ENCODE results near the gene YOD1. TPM values are rescaled to one million over a fixed set of nuclear protein-coding genes. Genes with fewer than 3 reads are reported as not detected.
A peak's percentile ranks its signal among the peaks of the same experiment; 100 is the strongest.

Gene YOD1
- total and polyA plus RNA-seq, 2 of the 4 experiments (the other 2 are of a cell fraction): 1.8 to 5.4 TPM

DNA sequence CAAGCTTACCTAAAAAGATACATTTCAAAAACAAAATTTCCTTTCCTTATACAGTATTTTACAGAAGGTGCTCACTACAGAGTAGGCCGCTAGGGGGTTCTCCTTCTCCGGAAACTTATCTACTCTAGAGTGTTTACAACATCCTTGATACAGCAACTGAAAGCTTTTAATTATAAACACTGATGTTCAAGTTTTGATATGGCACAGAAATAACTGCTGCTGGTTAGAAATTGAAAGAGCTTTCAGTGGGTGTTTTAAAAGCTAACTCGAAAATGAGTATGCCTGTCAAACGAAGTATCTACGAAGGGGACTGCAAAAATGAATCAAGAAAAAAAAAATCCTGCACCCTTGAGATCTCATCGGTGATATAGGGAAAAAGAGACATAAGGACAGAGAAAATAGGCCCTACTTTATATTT is 1.0 kb downstream of the YOD1 start:
- ChIA-PET POLR2A (ENCODE audit: unreplicated experiment) (no interaction called here), CTCF (interaction anchor here (0.8 to 1.2 kb wide), 5 partner anchors 17 to 355 kb away, joined by 3 to 5 read pairs (median 4); partner anchors contain the start of gene C1orf116)
- in situ Hi-C loops (cut with MboI; ENCODE audit: low sequenced_read_pairs): no loop called here

More for the DNA sequence above, 1.0 kb downstream of the YOD1 start:
- Histone ChIP-seq H3K4me1 (ENCODE audit: control insufficient read depth, insufficient read depth, low read length) (peaks cover 4% of the 10 kb centered on the region; the same call in 1 of the 2 replicates), H2BK120ac (ENCODE audit: low read depth, low read length) (no peak overlapping the region), H2AFZ (replicated peaks; ENCODE audit: low read length, poor library complexity) (no peak overlapping the region), H4K20me1 (ENCODE audit: insufficient read depth, low read length) (peaks cover 10% of the 10 kb centered on the region; the same call in 1 of the 2 replicates), H3K4me3 (ENCODE audit: insufficient read depth, low read depth, low read length) (peak overlapping the region; percentile 97), H3K4ac (ENCODE audit: low read depth, low read length) (no peak overlapping the region), H2BK5ac (ENCODE audit: low read depth, low read length, poor library complexity, severe bottlenecking) (peak overlapping the region; percentile 63), H3K79me1 (ENCODE audit: low read depth in 1 of 2, low read length in 2 of 2) (peaks cover 13 to 34% of the 10 kb centered on the region in 2 experiments), H3K27me3 (ENCODE audit: control insufficient read depth, insufficient read depth, low read length) (peaks cover 4% of the 10 kb centered on the region; the same call in 1 of the 2 replicates), H2AK5ac (ENCODE audit: low read depth, low read length) (no peak overlapping the region), H3K4me2 (ENCODE audit: low read depth, low read length) (peak overlapping the region; percentile 95), H4K8ac (ENCODE audit: low read depth in 2 of 2, low read length in 2 of 2) (peak overlapping the region in 1 of 2 experiments; percentile 82; a peak in 2 of 4 replicates), H3K9me3 (ENCODE audit: control insufficient read depth, insufficient read depth, low read length) (no peaks in the 10 kb centered on the region), H3K36me3 (ENCODE audit: control insufficient read depth, insufficient read depth, low read length) (peaks cover 7% of the 10 kb centered on the region), H3K56ac (ENCODE audit: extremely low read depth, insufficient read depth, low read length) (peak overlapping the region; percentile 70; the same call in 1 of the 2 replicates), H2BK20ac (ENCODE audit: low read depth, low read length) (no peak overlapping the region), H3K23ac (ENCODE audit: low read depth, low read length) (peak overlapping the region; percentile 81; the same call in 1 of the 2 replicates), H3K27ac (ENCODE audit: insufficient read depth, low read length) (no peak overlapping the region; the same call in 1 of the 2 replicates), H2BK15ac (ENCODE audit: low read depth, low read length) (no peak overlapping the region), H3K9ac (ENCODE audit: low read depth, low read length) (peak overlapping the region; percentile 91; the same call in 1 of the 2 replicates), H3K14ac (replicated peaks; ENCODE audit: low read depth, low read length) (peak overlapping the region; percentile 88), H4K5ac (ENCODE audit: low read depth, low read length) (no peak overlapping the region), H3K18ac (ENCODE audit: low read depth, low read length) (no peak overlapping the region; the same call in 1 of the 2 replicates), H2AK9ac (replicated peaks; ENCODE audit: low read depth, low read length, poor library complexity) (peak overlapping the region; percentile 76), H4K91ac (ENCODE audit: insufficient read depth, low read depth, low read length) (no peak overlapping the region), H3K9me1 (ENCODE audit: insufficient read depth, low read length) (peaks cover 7% of the 10 kb centered on the region)
- TF ChIP-seq, protein P1, sequence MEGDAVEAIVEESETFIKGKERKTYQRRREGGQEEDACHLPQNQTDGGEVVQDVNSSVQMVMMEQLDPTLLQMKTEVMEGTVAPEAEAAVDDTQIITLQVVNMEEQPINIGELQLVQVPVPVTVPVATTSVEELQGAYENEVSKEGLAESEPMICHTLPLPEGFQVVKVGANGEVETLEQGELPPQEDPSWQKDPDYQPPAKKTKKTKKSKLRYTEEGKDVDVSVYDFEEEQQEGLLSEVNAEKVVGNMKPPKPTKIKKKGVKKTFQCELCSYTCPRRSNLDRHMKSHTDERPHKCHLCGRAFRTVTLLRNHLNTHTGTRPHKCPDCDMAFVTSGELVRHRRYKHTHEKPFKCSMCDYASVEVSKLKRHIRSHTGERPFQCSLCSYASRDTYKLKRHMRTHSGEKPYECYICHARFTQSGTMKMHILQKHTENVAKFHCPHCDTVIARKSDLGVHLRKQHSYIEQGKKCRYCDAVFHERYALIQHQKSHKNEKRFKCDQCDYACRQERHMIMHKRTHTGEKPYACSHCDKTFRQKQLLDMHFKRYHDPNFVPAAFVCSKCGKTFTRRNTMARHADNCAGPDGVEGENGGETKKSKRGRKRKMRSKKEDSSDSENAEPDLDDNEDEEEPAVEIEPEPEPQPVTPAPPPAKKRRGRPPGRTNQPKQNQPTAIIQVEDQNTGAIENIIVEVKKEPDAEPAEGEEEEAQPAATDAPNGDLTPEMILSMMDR (conservative IDR thresholded peaks at IDR 0.05; ENCODE audit: low read depth, low read length): peak; percentile 72
- TF ChIP-seq MXI1 (IDR thresholded peaks at IDR 0.05; ENCODE audit: borderline replicate concordance, low read depth, low read length) (no peak), CEBPB (IDR thresholded peaks at IDR 0.05; ENCODE audit: low read depth, low read length) (no peak), MAZ (IDR thresholded peaks at IDR 0.05; ENCODE audit: borderline replicate concordance, low read depth, low read length) (0 out of 2 replicates have a peak, but pooled peaks have one; percentile 9), POLR2A (IDR thresholded peaks at IDR 0.05; ENCODE audit: low read depth, low read length) (no peak), SMC3 (IDR thresholded peaks at IDR 0.05; ENCODE audit: low read depth, low read length) (peak; percentile 46), NFE2L2 (IDR thresholded peaks at IDR 0.05; ENCODE audit: low read depth, low read length) (no peak), CHD1 (IDR thresholded peaks at IDR 0.05; ENCODE audit: low read depth, low read length) (no peak), RAD21 (IDR thresholded peaks at IDR 0.05; ENCODE audit: low read length) (peak; percentile 44)
- dilution Hi-C loops (cut with HindIII; ENCODE audit: low sequenced_read_pairs, unreplicated experiment): no loop called here
- DNase-seq (peak; percentile 53), ATAC-seq (ENCODE audit: low read depth) (peak; percentile 37)
- intact Hi-C loops (cut with micrococcal nuclease): loop anchor here (1.0 to 2.0 kb wide), 2 partner anchors 27 to 449 kb away; no protein-coding TSS in a partner anchor
- BruUV-seq (replicated peaks): no TSS peak
- WGBS, 2 experiments (ENCODE audit: extremely low coverage in 2 of 2, insufficient read length in 1 of 2): 20% methylated on average over 1 of the region's 6 CpGs; no CpG with 5 or more reads in 1 of the 2 experiments

Data from IMR-90 (cell line).